ENCODE measurements around the gene MRPL4. TPM values are rescaled to one million over a fixed set of nuclear protein-coding genes. Genes with fewer than 3 reads are reported as not detected.

MRPL4 gene
- total RNA-seq (2022) (85.9 and 87.4 TPM in 2 replicates), Bru-seq, nascent RNA (percentile 65 among the genes with signal in this experiment), BruChase-seq, experiment 1, labeled RNA remaining after a 2-hour chase (percentile 66 among the genes with signal in this experiment), BruChase-seq, experiment 2, labeled RNA remaining after a 6-hour chase (percentile 79 among the genes with signal in this experiment)
- long read RNA-seq, transcript MRPL4-201 (9 exons, 1,455 nt) = major isoform, 228 of 277 reads
- long read RNA-seq, transcript MRPL4-207 (8 exons, 1,423 nt) = minor isoform, 6 of 277 reads
- long read RNA-seq, partial matches to known transcripts = 30 of 277 reads
- long read RNA-seq, other reads (novel, unspliced or antisense) = 13 of 277 reads

DNA sequence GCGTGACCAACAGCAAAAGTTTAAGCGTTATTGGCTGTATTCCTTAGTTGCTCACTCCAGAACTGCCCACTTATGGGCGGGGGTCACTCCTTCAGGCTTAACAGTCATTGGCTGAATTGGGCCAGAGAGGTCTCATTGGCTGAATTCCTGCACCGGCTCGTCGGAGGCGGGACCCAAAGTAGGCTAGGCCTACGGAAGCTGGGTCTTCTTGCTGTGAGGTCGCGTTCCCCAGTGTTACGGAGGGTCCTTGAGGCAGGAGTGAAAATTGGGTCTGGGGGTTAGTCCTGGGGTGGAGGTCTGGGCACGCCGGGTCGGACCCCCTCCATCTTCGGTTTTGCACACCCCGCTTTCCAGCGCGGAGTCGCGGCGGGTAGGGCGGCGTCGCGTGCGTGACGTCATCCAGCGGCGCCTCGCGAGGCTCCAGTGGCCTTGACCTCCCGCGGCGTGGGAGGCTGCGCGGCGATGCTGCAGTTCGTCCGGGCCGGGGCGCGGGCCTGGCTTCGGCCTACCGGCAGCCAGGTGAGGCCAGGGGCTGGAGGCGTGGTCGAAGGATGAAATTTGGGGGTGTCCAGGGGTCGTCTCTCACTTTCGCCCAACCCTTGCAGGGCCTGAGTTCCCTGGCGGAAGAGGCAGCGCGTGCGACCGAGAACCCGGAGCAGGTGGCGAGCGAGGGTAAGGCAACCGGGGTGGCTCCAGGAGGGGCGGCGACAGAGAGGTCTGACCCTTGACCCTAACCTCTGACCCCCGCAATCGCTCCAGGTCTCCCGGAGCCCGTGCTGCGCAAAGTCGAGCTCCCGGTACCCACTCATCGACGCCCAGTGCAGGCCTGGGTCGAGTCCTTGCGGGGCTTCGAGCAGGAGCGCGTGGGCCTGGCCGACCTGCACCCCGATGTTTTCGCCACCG lies at the start of gene MRPL4:
Gene MRPL4 (plus strand): TSS at position 423 of the 903 bp plus-strand sequence. CDS start 40 bp downstream, at position 463.
- Mint-ChIP-seq H3K4me1 (ENCODE audit: low read depth, unreplicated experiment) (no peaks in the 10 kb centered on the region), H3K36me3 (ENCODE audit: insufficient read depth, unreplicated experiment) (peaks cover 45% of the 10 kb centered on the region), H3K27ac (ENCODE audit: unreplicated experiment) (peak within 1 kb of the TSS; percentile 94), H3K9me3 (ENCODE audit: unreplicated experiment) (no peaks in the 10 kb centered on the region), H3K4me3 (ENCODE audit: unreplicated experiment) (peak within 1 kb of the TSS; percentile 93), H3K27me3 (ENCODE audit: insufficient read depth, unreplicated experiment) (no peaks in the 10 kb centered on the region)
- peaks cover 4% of the 10 kb centered on the region; the same call in 1 of the 2 replicates for H3K4me1 ChIP-seq
- peak; percentile 95 to 97 for DNase-seq
- BruUV-seq (replicated peaks) = TSS peak; percentile 59
- intact Hi-C loops (cut with micrococcal nuclease; ENCODE audit: unreplicated experiment) = loop anchor here (1.0 to 5.0 kb wide), 2 partner anchors 60 to 132 kb away; partner anchors contain the start of gene DNMT1
- no peaks in the 10 kb centered on the region for H3K27me3 ChIP-seq (replicated peaks; ENCODE audit: control insufficient read depth, insufficient read depth, low read length)
- no peaks in the 10 kb centered on the region; the same call in 1 of the 2 replicates for H3K36me3 ChIP-seq (ENCODE audit: control insufficient read depth, insufficient read depth, low read length)
- H3K9me3 ChIP-seq = no peaks in the 10 kb centered on the region
- CTCF ChIA-PET = interaction anchor here (0.6 to 1.2 kb wide), 4 partner anchors 40 to 139 kb away, joined by 3 to 5 read pairs (median 4); no protein-coding TSS in a partner anchor
- TF ChIP-seq, protein P1, sequence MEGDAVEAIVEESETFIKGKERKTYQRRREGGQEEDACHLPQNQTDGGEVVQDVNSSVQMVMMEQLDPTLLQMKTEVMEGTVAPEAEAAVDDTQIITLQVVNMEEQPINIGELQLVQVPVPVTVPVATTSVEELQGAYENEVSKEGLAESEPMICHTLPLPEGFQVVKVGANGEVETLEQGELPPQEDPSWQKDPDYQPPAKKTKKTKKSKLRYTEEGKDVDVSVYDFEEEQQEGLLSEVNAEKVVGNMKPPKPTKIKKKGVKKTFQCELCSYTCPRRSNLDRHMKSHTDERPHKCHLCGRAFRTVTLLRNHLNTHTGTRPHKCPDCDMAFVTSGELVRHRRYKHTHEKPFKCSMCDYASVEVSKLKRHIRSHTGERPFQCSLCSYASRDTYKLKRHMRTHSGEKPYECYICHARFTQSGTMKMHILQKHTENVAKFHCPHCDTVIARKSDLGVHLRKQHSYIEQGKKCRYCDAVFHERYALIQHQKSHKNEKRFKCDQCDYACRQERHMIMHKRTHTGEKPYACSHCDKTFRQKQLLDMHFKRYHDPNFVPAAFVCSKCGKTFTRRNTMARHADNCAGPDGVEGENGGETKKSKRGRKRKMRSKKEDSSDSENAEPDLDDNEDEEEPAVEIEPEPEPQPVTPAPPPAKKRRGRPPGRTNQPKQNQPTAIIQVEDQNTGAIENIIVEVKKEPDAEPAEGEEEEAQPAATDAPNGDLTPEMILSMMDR (IDR thresholded peaks at IDR 0.05; ENCODE audit: insufficient read depth in 1 of 2, low read depth in 1 of 2, low read length in 1 of 2, severe bottlenecking in 1 of 2, unreplicated experiment in 1 of 2) = no peak
- POLR2A ChIA-PET = interaction anchor here (0.6 kb wide), 2 partner anchors 21 to 156 kb away, joined by 3 read pairs; no protein-coding TSS in a partner anchor
- peak within 1 kb of the TSS; percentile 93 for H3K4me3 ChIP-seq (ENCODE audit: low read depth, low read length)

DNA sequence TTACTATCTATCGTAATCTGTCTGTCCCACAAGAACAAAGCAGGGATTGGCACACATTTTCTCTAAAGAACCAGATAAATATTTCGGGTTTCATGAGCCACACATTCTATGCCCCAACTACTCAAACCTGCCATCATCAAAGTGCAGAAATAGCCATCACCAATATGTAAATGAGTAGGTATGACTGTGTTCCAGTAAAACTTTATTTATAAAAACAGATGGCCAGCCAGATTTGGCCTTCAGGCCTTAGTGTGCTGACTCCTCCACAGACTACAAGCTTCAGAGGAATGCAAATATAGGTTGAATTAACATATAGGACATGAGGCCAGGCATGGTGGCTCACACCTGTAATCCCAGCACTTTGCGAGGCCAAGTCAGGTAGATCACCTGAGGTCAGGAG lies 48.3 kb upstream of the MRPL4 start:
- intact Hi-C loops (cut with micrococcal nuclease; ENCODE audit: unreplicated experiment) = no loop called here
- TF ChIP-seq, protein P1 (IDR thresholded peaks at IDR 0.05; ENCODE audit: insufficient read depth in 1 of 2, low read depth in 1 of 2, low read length in 1 of 2, severe bottlenecking in 1 of 2, unreplicated experiment in 1 of 2) = no peak
- peaks cover 7% of the 10 kb centered on the region for H3K4me1 Mint-ChIP-seq (ENCODE audit: low read depth, unreplicated experiment)
- H3K27ac Mint-ChIP-seq (ENCODE audit: unreplicated experiment) = no peak overlapping the region
- H3K9me3 Mint-ChIP-seq (ENCODE audit: unreplicated experiment) = peaks cover 11% of the 10 kb centered on the region
- DNase-seq = no peak
- H3K36me3 Mint-ChIP-seq (ENCODE audit: insufficient read depth, unreplicated experiment) = no peaks in the 10 kb centered on the region
- ChIA-PET CTCF (interaction anchor here (0.6 kb wide), 1 partner anchor 200 kb away, joined by 3 read pairs; the partner anchor contains the start of gene CDC37), POLR2A (no interaction called here)
- Histone ChIP-seq H3K4me3 (ENCODE audit: low read depth, low read length) (no peak overlapping the region), H3K9me3 (peaks cover 5% of the 10 kb centered on the region; the same call in 1 of the 2 replicates), H3K4me1 (0 out of 2 replicates have a peak, but pooled peaks cover 3% of the 10 kb centered on the region), H3K36me3 (ENCODE audit: control insufficient read depth, insufficient read depth, low read length) (no peaks in the 10 kb centered on the region), H3K27me3 (replicated peaks; ENCODE audit: control insufficient read depth, insufficient read depth, low read length) (no peaks in the 10 kb centered on the region)
- BruUV-seq (replicated peaks) = no TSS peak
- no peaks in the 10 kb centered on the region for H3K27me3 Mint-ChIP-seq (ENCODE audit: insufficient read depth, unreplicated experiment)
- H3K4me3 Mint-ChIP-seq (ENCODE audit: unreplicated experiment) = no peak overlapping the region

DNA sequence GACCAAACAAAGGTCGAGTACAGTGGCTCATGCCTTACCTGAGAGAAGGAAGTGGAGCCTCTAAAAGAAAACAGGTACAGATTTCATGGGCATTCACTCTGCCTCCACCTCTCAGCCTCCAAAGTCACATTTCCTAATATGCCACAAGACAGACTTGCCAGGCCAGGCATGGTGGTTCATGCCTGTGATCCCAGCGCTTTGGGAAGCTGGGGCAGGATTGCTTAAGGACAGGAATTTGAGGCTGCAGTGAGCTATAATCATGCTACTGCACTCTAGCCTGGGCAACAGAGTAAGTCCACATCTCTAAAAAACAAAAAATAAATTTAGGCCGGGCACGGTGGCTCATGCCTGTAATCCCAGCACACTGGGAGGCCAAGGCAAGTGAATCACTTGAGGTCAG lies 46.4 kb upstream of the MRPL4 start:
- H3K4me3 Mint-ChIP-seq (ENCODE audit: unreplicated experiment) = no peak overlapping the region
- DNase-seq = no peak
- peaks cover 11% of the 10 kb centered on the region for H3K9me3 Mint-ChIP-seq (ENCODE audit: unreplicated experiment)
- H3K36me3 ChIP-seq (ENCODE audit: control insufficient read depth, insufficient read depth, low read length) = no peaks in the 10 kb centered on the region
- CTCF ChIA-PET = no interaction called here
- H3K27me3 Mint-ChIP-seq (ENCODE audit: insufficient read depth, unreplicated experiment) = no peaks in the 10 kb centered on the region
- H3K4me3 ChIP-seq (ENCODE audit: low read depth, low read length) = no peak overlapping the region
- H3K9me3 ChIP-seq = peaks cover 5% of the 10 kb centered on the region; the same call in 1 of the 2 replicates
- TF ChIP-seq, protein P1 (IDR thresholded peaks at IDR 0.05; ENCODE audit: insufficient read depth in 1 of 2, low read depth in 1 of 2, low read length in 1 of 2, severe bottlenecking in 1 of 2, unreplicated experiment in 1 of 2) = no peak
- H3K36me3 Mint-ChIP-seq (ENCODE audit: insufficient read depth, unreplicated experiment) = no peaks in the 10 kb centered on the region
- no TSS peak for BruUV-seq (replicated peaks)
- peaks cover 7% of the 10 kb centered on the region for H3K4me1 Mint-ChIP-seq (ENCODE audit: low read depth, unreplicated experiment)
- H3K4me1 ChIP-seq = 0 out of 2 replicates have a peak, but pooled peaks cover 3% of the 10 kb centered on the region
- POLR2A ChIA-PET = no interaction called here
- intact Hi-C loops (cut with micrococcal nuclease; ENCODE audit: unreplicated experiment) = no loop called here
- no peak overlapping the region for H3K27ac Mint-ChIP-seq (ENCODE audit: unreplicated experiment)
- H3K27me3 ChIP-seq (replicated peaks; ENCODE audit: control insufficient read depth, insufficient read depth, low read length) = no peaks in the 10 kb centered on the region
